HG03354 (cell line): ENCODE results near the gene NPAS2.

Source experiments
- ATAC-seq: cut with Tn5 transposase; IDR thresholded peaks from one replicate; pipeline ENCODE4 v1.9.1; 2021; ENCODE audit warnings: mild to moderate bottlenecking; ENCODE audit not compliant: unreplicated experiment, poor library complexity, severe bottlenecking

The NPAS2 gene

DNA sequence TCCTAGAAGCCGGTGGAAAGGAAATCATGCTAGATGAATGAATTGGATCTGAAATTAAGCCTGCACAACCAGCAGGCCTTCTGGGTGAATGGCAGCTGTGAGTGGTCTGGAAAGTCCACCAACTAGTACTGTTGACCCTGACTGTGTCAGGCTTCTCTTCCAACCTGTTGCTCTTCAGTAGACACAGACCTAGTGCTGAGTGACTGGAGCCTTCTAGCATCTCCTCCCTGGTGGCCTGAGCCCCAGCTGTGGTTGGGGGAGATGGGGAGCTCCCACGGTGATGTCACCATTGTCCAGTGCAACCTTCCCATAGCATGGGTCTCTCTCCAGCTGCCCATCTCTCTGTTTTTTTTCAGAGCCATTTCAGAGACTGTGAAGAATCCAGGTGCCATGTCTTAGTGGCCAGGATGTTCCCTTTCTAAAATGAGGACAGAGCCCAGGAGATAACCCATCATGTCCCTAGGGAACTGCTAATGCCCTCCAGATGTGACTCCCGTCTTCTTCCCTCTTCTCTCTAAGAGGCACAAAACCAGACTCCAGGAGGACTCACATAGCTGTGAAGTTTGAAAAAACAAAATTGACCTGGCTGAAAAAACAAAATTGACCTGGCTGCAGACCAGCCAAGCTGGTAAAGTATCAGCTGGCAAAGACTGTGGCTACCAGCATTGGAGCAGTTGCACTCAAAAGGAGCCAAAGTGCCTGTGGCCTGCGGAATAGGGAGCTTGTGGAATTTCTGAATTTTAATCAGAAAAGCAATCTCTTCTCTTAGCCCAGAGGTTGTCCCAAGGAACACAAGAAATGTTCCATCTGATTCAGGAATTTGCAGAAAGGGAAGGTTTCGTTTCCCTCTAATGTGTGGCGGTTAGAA, 114.8 kb downstream of the NPAS2 start:
- no peak for ATAC-seq

DNA sequence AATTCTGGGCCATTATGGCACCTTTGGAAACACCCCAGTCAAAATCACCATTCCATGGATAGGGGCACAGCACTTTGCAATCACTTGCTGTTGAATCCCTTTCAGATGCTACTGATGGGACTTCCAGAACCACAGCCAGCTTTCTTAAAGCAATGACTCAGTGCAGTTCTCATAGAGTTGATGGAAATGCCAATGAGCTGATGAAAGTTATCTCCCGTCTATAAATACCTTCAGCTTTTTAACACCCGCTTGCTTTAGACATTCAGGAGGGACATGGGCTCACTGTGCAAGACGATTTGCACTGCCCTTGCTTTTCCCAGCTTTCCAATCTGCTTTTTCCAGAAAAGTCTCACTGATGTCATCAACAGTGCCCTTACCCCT, 115.4 kb downstream of the NPAS2 start:
- no peak for ATAC-seq

DNA sequence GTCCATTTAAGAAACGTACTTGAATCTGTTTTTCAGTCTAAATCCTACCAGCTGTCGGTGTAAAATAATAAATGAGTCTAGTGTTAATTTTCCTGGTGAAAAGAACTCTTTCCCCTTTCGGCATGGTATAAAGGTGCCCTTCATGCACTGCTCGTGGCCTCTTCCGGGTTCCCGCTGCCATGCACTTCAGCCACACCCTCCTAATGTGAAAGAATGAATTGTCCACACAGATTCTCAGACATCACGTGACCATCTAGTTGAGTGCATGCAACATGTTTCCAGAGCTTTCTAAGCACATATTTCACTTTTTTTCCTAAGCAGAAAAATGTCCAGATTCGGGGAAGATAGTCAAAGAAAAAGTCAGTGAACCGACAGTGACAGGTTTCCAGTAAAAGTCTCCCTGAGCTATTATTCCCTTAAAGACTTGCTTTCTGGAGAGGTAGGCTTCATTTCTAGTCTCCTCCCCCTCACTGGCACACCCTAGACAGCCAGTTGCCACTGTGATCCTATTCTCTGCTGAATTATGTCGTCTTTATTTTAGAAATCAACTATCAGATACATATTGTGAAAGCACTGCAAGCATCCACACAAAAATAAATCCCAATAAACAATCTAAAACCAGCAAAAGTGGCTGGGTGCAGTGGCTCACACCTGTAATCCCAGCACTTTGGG, 116.3 kb downstream of the NPAS2 start:
- ATAC-seq = no peak

DNA sequence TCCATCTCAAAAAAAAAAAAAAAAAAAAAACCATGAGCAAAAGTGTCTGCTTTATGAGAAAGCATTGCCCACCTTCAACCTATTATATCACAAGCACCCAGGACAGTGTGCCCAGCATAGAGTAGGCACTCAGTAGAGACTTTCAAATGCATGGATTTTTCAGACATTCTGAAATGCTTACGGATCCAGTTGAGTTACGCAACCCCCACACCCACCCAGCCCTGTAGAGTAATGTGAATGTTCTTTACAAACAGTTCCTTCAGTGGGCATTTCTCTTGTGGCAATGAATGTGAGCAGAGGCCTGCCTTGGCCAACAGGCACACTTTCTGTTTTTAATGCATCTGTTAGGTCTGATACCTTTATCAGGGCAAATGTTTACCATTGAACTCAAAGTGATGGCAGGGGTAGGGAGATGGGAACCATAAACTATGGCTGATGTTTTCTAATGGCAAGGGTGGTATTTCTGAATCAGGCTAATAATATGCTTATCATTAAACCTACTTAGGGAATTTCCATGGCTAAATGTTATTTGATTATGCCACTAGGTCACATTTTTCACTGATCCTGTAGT, 117.1 kb downstream of the NPAS2 start:
- ATAC-seq = no peak

DNA sequence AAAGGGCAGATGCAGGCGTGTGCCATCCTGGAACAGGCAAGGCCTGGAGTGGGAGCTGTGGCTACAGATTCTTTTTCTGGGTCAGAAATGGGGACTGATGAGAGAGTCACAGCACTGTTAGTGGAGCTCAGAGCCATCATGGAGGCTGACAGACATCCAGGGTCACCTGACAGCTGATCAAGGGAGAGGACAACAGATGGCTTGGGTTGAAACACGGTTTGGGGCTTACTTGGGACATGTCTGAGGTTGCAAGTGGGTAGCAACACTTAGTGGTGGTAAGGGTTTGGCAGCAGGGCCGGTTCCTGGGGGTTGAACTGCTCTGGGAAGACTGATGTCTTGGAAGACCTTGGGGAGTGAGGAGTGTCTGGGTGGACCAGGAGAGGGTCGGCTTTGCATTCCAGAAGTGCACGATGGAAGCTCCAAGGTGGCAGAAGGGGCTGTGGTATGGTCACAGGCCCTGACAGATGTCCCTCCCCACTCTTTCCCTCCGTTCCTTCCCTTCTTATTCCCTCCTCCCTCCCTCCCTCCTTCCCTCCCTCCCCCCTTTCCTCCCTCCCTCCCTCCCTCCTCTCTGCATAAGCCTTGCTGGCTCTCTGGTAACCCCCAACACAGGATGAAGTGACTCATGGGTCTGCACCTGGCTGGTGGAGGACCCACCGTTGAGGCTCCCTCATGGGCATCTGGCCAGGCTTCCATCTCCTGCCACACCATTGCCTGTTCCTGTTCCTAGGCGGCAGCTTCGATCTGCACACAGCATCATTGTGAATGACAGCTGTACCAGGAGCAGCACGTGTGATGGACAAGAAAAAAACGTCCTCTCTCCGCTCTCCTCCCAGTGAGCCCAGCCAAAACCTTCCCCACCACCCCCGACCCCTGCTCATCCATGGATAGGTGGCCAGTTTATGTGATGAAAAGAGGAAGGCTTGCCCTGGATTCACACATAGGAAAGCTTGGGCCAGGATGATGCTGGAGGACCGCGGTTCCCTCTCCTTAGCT, 118.4 kb downstream of the NPAS2 start:
- ATAC-seq = no peak

DNA sequence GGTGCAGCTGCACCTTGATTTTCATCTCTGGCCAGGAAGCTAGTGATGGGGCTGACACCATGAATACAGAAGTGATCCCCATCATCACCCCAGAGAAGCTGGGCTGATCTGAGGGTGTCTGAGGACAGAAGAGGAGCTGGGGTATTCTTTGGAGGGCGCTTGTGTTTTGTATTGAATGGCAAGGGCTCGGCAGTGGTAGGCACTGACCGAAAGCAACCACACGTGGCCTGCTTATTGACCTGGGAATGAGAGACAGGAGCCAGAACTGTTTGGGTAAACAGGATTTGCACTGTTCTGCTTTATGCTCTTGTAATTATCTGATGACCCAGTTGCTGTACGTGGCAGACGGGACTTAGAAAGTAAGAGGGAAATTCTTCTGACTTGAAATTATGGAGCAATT, 119.5 kb downstream of the NPAS2 start:
- ATAC-seq = no peak

DNA sequence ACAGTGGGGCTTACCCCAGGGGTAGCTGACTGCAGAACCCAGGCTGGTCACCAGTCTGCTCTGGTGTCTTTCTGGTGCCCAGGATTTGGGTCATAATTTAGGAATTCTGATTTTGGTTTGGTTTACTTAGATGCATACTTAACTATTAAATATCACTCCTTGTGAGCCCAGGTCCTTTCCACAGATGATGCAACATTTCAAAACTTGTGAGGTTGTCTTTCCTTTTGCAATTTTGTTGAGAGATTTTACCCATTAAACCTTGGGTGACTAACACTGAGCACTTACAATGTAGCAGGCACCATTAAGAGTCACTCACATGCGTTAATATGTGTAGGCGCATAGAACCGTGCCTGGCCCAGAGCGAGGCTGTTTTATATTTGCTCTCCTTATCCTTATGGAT, 120.3 kb downstream of the NPAS2 start:
- no peak for ATAC-seq

DNA sequence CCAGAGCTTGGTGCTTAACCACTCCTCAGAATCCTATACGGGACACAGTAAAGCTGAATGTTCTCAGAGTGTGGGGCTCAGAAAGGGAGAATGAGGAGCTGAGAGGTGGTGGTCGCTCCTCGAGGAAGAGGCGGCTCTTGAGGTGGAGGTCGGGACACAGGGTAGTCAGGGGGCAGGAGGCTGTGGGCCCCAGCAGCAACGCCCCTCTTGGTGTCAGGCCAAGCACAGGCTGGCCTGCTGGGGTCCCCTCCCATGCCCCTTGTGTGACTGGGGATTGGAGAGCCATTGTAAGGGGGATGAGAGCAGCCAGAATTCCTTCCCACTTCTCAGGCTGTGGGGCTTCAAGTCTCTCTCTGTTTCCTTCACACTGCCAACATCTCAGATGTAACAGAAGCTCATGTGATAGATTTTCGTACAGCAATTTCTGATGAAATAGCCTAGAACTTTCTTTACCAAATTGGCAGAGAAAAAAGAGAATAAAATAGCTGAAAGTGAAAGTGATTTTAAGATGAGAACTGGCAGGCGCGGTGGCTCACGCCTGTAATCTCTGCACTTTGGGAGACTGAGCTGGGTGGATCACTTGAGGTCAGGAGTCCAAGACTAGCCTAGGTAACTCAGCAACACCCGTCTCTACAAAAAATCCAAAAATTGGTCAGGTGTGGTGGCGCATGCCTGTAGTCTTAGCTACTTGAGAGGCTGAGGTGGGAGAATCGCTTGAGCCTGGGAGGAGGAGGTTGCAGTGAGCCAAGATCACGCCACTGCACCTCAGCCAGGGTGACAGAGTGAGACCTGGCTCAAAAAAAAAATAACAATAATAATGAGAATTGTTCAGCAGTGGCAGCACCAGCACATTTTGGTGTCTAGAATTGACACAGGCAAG, 121.1 kb downstream of the NPAS2 start:
- no peak for ATAC-seq

DNA sequence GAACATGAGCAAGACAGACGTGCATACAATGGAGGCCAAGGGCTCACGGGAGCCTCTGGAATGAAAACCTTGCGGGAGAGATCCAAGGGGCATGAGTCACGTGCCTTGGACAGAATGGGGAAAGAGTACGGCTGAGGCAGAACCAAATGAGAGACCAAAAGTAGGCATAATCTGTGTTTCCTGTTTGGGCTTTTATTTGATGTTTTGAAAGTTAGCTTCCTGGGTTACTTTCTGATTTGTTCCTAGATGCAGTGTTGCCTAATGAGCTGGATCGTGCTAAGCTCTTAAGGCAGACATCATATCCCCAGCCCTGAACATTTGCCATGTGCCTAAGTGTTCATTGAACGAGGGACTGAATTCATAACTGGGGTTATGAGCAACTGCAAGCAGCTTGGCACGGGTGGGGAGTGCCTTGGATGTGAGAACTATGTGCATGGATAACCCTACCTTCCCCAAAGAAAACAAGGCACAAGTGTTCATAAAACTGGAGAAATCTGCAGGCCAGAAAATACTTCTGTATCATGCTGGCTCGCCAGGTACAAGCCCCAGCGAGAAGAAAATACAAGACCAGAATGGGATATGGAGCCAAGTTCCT, 121.8 kb downstream of the NPAS2 start:
- ATAC-seq = no peak

DNA sequence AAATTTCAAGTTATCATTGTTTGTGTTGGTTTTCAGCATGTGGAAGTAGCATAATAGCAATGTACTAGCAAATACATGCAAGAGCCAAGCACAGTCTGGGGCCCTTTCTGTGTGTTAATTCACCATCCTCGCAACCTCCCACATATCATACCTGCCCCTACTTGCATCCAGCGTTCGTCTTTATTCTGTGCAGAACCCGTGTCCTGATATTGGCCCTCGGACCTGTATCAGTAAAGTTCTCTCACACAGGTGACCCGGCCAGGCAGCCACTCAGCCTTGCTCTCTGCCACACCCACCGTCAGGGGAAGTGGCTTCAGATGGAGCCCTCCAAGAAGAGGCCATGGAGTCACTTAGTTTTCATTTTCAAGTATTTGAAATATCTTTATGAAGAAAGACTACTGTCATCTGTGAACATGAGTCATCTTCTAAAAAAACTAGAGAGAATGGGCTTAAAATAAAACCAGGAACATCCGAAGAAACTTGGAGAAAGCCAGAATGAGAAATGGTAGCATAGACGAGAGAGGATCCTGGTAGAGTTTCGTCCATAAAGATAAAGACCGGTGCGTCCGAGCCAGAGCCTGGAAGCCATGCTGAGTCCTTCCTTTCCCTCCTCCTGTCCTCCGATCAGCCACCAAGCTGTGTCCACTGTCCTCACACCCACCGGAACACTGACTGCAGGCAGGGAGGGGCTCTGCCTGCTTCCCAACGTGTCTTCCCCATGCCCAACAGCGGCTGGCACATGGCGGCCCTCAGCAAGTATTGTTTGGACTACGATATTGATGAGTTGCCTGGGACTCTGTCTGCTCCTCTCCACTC, 124.9 kb downstream of the NPAS2 start:
- no peak for ATAC-seq

DNA sequence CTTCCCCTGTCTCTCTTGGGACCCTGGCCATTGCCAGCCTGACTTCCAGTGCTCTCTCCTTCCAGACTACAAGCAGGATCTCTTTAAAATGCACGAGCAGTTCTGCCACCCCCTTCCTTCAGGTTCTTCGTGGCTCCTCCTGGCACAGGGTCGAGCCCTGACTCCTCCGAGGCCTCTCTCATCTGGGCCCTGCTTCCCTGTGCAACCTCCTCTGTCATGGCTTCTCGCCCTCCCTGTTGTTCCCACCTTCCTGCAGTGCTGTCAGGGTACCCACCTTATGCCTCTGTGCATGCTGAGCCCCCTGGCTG, 125.4 kb downstream of the NPAS2 start:
- no peak for ATAC-seq

DNA sequence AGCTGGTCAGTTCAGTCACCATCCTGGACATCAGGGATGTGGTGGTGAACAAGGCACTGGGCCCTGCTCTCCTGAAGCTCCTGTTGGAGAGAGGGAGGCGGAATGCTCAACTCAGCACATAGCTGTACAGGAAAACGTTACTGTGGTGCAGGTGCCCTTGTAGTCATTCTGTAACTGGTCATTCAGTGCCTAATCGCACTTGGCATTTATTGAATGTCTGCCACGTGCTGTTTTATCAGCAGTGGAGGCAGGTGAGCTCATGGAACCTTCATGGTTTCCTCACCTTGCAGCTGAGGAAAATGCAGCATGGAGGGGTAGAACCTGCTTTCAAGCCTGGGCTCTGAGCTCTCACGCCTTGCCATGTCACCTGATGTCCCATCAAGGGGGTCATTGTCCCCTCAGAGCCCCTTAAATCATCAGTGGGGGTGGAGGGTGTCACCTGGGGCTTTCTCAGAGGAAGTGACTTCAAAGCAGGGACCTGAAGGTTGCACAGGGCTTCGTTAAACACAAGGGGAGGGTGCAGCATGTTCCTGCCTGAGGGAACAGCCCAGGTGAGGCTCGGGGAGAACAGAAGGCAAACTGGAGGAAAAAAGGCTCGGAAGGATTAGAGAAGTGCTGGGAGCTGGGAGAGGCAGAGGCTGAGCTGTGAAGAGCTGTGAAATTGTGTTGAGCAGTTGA, 126.1 kb downstream of the NPAS2 start:
- no peak for ATAC-seq

DNA sequence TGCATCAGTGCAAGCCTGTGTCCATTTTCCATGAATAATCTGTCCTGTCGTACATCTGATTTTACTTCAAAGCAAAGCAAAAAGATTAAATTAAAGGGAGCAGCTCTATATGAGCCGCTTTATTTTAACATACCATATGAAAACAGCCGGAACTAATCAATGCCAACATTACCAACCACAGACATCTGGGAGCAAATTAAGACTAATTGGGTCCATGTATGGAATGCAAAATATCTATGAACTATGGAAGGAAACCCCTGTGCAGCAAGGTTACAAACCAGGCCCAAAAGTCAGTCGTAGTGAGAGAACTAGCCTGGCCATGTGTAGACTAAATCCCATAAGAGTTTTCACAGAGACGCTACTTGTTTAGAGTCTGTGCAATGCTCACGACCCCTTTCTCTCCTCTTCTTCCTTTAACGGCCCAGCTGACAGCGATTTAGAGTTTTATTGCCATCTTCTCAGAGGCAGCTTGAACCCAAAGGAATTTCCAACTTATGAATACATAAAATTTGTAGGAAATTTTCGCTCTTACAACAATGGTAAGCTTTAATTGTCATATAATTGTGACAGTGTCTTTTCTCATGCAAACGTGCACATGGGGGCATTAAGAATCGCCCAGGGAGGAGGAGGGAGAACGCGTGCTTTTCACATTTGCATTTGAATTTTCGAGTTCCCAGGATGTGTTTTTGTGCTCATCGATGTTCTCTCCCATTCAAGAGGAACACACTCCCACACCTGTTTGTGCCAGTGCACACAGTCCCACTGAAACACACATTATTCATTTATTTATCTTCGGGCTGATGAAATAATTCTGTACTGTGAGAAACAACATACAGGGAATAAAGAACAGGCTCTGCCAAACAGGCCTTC, 129.2 kb downstream of the NPAS2 start:
- ATAC-seq = no peak

DNA sequence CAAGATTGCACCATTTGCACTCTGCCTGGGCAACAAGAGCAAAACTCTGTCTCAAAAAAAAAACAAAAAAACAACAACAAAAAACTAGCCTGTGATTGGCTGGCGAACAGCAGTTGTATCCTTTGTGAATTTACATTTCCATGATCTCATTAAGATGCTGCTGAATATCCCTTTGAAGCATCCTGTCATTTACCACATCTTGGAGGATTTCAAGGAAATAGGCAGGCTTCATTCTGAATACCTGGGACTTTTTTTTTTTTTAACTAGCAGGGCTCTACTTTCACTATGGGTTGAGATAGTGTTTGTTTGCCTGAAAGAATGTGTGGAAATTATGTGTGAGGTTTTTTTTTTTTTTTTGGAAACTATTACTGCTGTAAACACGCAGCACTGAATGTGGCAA, 132.6 kb downstream of the NPAS2 start:
- no peak for ATAC-seq

DNA sequence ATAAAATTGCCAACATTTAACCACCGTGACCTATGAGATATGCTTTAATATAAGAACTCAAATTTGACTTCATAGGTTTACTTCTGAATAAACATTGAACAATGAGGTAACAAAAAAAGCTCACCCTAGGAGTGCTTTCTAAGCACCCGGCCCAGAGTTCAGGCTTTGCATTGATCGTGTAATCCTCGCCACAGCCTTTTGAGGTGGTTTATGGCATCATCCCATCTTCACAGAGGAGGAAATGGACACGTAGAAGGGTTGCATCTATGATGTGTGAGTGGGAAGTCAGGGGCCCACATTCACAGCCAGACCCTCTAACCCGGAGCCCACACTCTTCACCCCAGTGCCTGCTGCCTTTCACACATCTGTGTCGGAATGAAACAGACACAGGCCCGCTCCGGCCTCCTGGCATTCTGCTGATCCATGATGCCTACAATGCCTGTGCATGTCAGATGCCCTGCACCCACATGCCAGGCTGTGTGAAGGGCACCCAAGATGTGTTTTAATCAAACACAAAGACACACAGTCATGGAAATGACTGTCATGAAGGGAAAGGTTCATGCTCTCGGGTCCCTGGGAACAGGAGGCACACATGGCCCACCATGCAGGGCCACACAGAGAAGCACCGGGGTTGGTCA, 133.6 kb downstream of the NPAS2 start:
- ATAC-seq = no peak

DNA sequence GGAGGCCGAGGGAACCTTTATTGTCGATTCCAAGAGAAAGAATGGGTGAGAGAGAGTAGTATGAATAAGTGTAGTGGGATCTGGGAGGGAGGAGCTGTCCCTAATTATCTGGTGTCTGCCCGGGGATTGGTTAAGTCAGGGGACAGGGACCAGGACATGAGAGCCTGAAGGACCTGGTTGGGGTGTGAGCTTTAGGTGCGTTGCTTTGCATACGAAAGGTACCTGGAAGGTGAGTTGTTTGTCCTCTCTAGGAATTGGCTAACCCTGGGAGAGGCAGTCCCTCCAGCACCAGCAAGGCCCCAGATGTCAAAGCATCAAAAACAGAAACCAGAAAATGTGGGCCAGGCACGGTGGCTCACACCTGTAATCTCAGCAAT, 134.1 kb downstream of the NPAS2 start:
- ATAC-seq = no peak
